GM23338 (cell line): Measurements from ENCODE around the gene MBOAT7. TPM values are rescaled to one million over a fixed set of nuclear protein-coding genes. Genes with fewer than 3 reads are reported as not detected.
A peak's percentile ranks its signal among the peaks of the same experiment; 100 is the strongest.

Experiments
- ATAC-seq: fragments of 200-7000 bp; cut with Tn5 transposase; 3 replicates; pipeline ENCODE4 v1.9.1; 2020
- DNase-seq: peaks from one replicate; pipeline ENCODE4 v3.0.0-alpha.2; 2015; ENCODE audit warnings: low spot score
- H2AFZ ChIP-seq: fragments of 200-600 bp; sonication (generic); 2 replicates; pipeline ENCODE4 v1.8.0; 2016; ENCODE audit warnings: antibody characterized with exemption, mild to moderate bottlenecking, moderate library complexity
- H3F3A ChIP-seq: fragments of 200-600 bp; sonication (generic); replicated peaks from 2 replicates; pipeline ENCODE4 v1.8.0; 2017; ENCODE audit warnings: antibody characterized with exemption, mixed run types, low read depth
- H3K27ac ChIP-seq: fragments of 200-600 bp; sonication (generic); 2 replicates; pipeline ENCODE4 v1.6.1; 2016; ENCODE audit warnings: low read depth
- H3K27me3 ChIP-seq: fragments of 200-600 bp; sonication (generic); 2 replicates; pipeline ENCODE4 v1.8.0; 2016; ENCODE audit warnings: mild to moderate bottlenecking, mixed run types, moderate library complexity; ENCODE audit not compliant: insufficient read depth
- H3K36me3 ChIP-seq: fragments of 200-600 bp; sonication (generic); 2 replicates; pipeline ENCODE4 v1.8.0; 2016; ENCODE audit warnings: mild to moderate bottlenecking; ENCODE audit not compliant: insufficient read depth
- H3K4me1 ChIP-seq: fragments of 200-600 bp; sonication (generic); 2 replicates; pipeline ENCODE4 v1.8.0; 2016; ENCODE audit warnings: mild to moderate bottlenecking, moderate library complexity; ENCODE audit not compliant: insufficient read depth
- H3K4me2 ChIP-seq: fragments of 200-600 bp; sonication (generic); 2 replicates; pipeline ENCODE4 v1.7.1; 2017; ENCODE audit warnings: mixed run types
- H3K4me3 ChIP-seq: fragments of 200-600 bp; sonication (generic); 2 replicates; pipeline ENCODE4 v1.6.1; 2016; ENCODE audit warnings: mixed run types
- H3K79me2 ChIP-seq: fragments of 200-600 bp; sonication (generic); replicated peaks from 2 replicates; pipeline ENCODE4 v1.8.0; 2017; ENCODE audit warnings: mild to moderate bottlenecking; ENCODE audit not compliant: insufficient read depth
- H3K9me2 ChIP-seq: fragments of 200-600 bp; sonication (generic); 2 replicates; pipeline ENCODE4 v1.8.0; 2017; ENCODE audit not compliant: insufficient read depth
- H4K20me1 ChIP-seq: fragments of 200-600 bp; sonication (generic); replicated peaks from 2 replicates; pipeline ENCODE4 v1.8.0; 2017; ENCODE audit warnings: mild to moderate bottlenecking; ENCODE audit not compliant: insufficient read depth
- H3K27ac Mint-ChIP-seq: 2 replicates; pipeline ENCODE4 v1.8.0; 2020; ENCODE audit warnings: inconsistent platforms, mild to moderate bottlenecking, moderate library complexity, mixed read lengths
- H3K27me3 Mint-ChIP-seq: 3 replicates; pipeline ENCODE4 v1.8.0; 2022; ENCODE audit warnings: low read depth, mild to moderate bottlenecking, moderate library complexity, mixed read lengths, inconsistent platforms; ENCODE audit not compliant: insufficient read depth, poor library complexity
- H3K36me3 Mint-ChIP-seq: 3 replicates; pipeline ENCODE4 v1.8.0; 2021; ENCODE audit warnings: low read depth, mild to moderate bottlenecking, inconsistent platforms, moderate library complexity, mixed read lengths
- H3K4me1 Mint-ChIP-seq: 3 replicates; pipeline ENCODE4 v1.8.0; 2020; ENCODE audit warnings: mild to moderate bottlenecking, inconsistent platforms, mixed read lengths
- H3K4me3 Mint-ChIP-seq: 3 replicates; pipeline ENCODE4 v1.8.0; 2021; ENCODE audit warnings: moderate library complexity, mild to moderate bottlenecking, inconsistent platforms, mixed read lengths
- H3K9me3 Mint-ChIP-seq: 3 replicates; pipeline ENCODE4 v1.8.0; 2020; ENCODE audit warnings: moderate library complexity, mild to moderate bottlenecking, inconsistent platforms, mixed read lengths
- CREB1 ChIP-seq: fragments of 250-450 bp; sonication (Bioruptor Pico); IDR thresholded peaks from 2 replicates; pipeline ENCODE4 v1.5.0; 2020; ENCODE audit warnings: low read depth, mild to moderate bottlenecking, moderate library complexity
- CTCF ChIP-seq, 2 experiments: fragments of 200-600 bp in 1 of 2; sonication (generic) in 1 of 2; conservative IDR thresholded peaks; 2 replicates each; pipeline versions ENCODE4 v1.5.1 to v1.6.1; 2016 to 2017; ENCODE audit warnings: antibody characterized with exemption in 2 of 2, low read depth in 2 of 2, mild to moderate bottlenecking in 2 of 2, moderate library complexity in 1 of 2
- ETS1 ChIP-seq: IDR thresholded peaks from 2 replicates; pipeline ENCODE4 v1.6.1; 2016; ENCODE audit warnings: antibody characterized with exemption
- EZH2 ChIP-seq: fragments of 200-600 bp; sonication (generic); IDR thresholded peaks from one replicate; pipeline ENCODE4 v1.8.0; 2017; ENCODE audit warnings: antibody characterized with exemption, mild to moderate bottlenecking, low read depth; ENCODE audit not compliant: unreplicated experiment
- EZH2phosphoT487 ChIP-seq: fragments of 200-600 bp; sonication (generic); IDR thresholded peaks from one replicate; pipeline ENCODE4 v1.8.1; 2018; ENCODE audit warnings: antibody characterized with exemption; ENCODE audit not compliant: unreplicated experiment
- JUNB ChIP-seq: IDR thresholded peaks from one replicate; pipeline ENCODE4 v1.6.1; 2016; ENCODE audit warnings: antibody characterized with exemption; ENCODE audit not compliant: unreplicated experiment
- NANOG ChIP-seq: IDR thresholded peaks from 2 replicates; pipeline ENCODE4 v1.6.1; 2016; ENCODE audit warnings: antibody characterized with exemption, borderline replicate concordance
- POLR2AphosphoS5 ChIP-seq: IDR thresholded peaks from 2 replicates; pipeline ENCODE4 v1.6.1; 2016; ENCODE audit warnings: antibody characterized with exemption, low read depth
- REST ChIP-seq: IDR thresholded peaks from one replicate; pipeline ENCODE4 v1.6.1; 2018; ENCODE audit warnings: antibody characterized with exemption; ENCODE audit not compliant: unreplicated experiment
- STAT1 ChIP-seq: IDR thresholded peaks from one replicate; pipeline ENCODE4 v1.6.1; 2016; ENCODE audit warnings: antibody characterized with exemption; ENCODE audit not compliant: unreplicated experiment
- ZNF114 ChIP-seq: fragments of 250-450 bp; sonication (Bioruptor Pico); IDR thresholded peaks from 2 replicates; pipeline ENCODE4 v1.5.0; 2020; ENCODE audit warnings: mild to moderate bottlenecking, moderate library complexity
- ZNF331 ChIP-seq: fragments of 250-450 bp; sonication (Bioruptor Pico); IDR thresholded peaks from 2 replicates; pipeline ENCODE4 v1.5.0; 2020; ENCODE audit warnings: low read depth, mild to moderate bottlenecking, moderate library complexity
- ZNF462 ChIP-seq: fragments of 250-450 bp; sonication (Bioruptor Pico); IDR thresholded peaks from 2 replicates; pipeline ENCODE4 v1.5.0; 2020; ENCODE audit warnings: mild to moderate bottlenecking, moderate library complexity
- polyA plus RNA-seq: library from polyadenylated mRNA; unstranded; fragments of >200 nt; fragmentation: Nextera tagmentation; extraction: Ambion mirVana; gene quantifications from 2 replicates; pipeline ENCODE4 v1.2.1, GENCODE V29; 2016
- total RNA-seq: library from RNA; depleted of rRNA; stranded (reverse); fragments of >200 nt; shearing (Covaris generic); gene quantifications from 2 replicates; pipeline ENCODE4 v1.2.3, GENCODE V29; 2014

MBOAT7 gene
- total and polyA plus RNA-seq, 2 experiments from 2014 or later, result 77.8 to 184 TPM

GRCh38 chr19:54160854-54161253 lies 28.5 kb downstream of the MBOAT7 start:
- H3K4me1 ChIP-seq, result peaks cover 8% of the 10 kb centered on the region; the same call in 1 of the 2 replicates
- Mint-ChIP-seq H3K4me1 (peaks cover 39% of the 10 kb centered on the region), H3K4me3 (peak overlapping the region; percentile 95), H3K27me3 (peaks cover 46% of the 10 kb centered on the region), H3K9me3 (peaks cover 2% of the 10 kb centered on the region; the same call in 2 of the 3 replicates), H3K27ac (peak overlapping the region; percentile 94), H3K36me3 (peaks cover 23% of the 10 kb centered on the region)
- TF ChIP-seq ZNF114 (CRISPR knock-in tag) (no peak), REST (no peak), CREB1 (CRISPR knock-in tag) (no peak), ZNF462 (CRISPR knock-in tag) (no peak), JUNB (no peak), ETS1 (no peak), STAT1 (no peak), EZH2 (no peak), EZH2phosphoT487 (no peak), NANOG (no peak), CTCF (conservative IDR thresholded peaks at IDR 0.05; ENCODE audit: low read depth in 2 of 2) (no peak), POLR2AphosphoS5 (no peak), ZNF331 (CRISPR knock-in tag) (no peak)
- H3K36me3 ChIP-seq, result peaks cover 6% of the 10 kb centered on the region; the same call in 1 of the 2 replicates
- H3K9me2 ChIP-seq, result no peaks in the 10 kb centered on the region
- H4K20me1 ChIP-seq, result peaks cover 2% of the 10 kb centered on the region; the same call in 1 of the 2 replicates
- H3K27me3 ChIP-seq, result peaks cover 7% of the 10 kb centered on the region; the same call in 1 of the 2 replicates
- peak overlapping the region; percentile 63 for H3K4me3 ChIP-seq
- peaks cover 9% of the 10 kb centered on the region; the same call in 1 of the 2 replicates for H3K79me2 ChIP-seq
- DNase-seq (peak; percentile 16), ATAC-seq (no peak)
- H3F3A ChIP-seq, result peaks cover 32% of the 10 kb centered on the region
- H3K4me2 ChIP-seq, result peak overlapping the region; percentile 79
- H3K27ac ChIP-seq, result no peak overlapping the region
- no peak overlapping the region for H2AFZ ChIP-seq
